Measurements from ENCODE around the gene SLC4A1.
A peak's percentile ranks its signal among the peaks of the same experiment; 100 is the strongest.

The SLC4A1 gene

GRCh38 chr17:44205962-44206824, 61.7 kb downstream of the SLC4A1 start:
- no peak for DNase-seq (ENCODE audit: low read depth in 2 of 2)

GRCh38 chr17:44204441-44204882, 63.5 kb downstream of the SLC4A1 start:
- no peak for DNase-seq (ENCODE audit: low read depth in 2 of 2)

- DNase-seq (ENCODE audit: low read depth in 2 of 2): no peak
Measured at GRCh38 chr17:44203731-44204440, 64.0 kb downstream of the SLC4A1 start.

GRCh38 chr17:44202756-44203155, 65.2 kb downstream of the SLC4A1 start:
- no peak for DNase-seq (ENCODE audit: low read depth in 2 of 2)

DNA sequence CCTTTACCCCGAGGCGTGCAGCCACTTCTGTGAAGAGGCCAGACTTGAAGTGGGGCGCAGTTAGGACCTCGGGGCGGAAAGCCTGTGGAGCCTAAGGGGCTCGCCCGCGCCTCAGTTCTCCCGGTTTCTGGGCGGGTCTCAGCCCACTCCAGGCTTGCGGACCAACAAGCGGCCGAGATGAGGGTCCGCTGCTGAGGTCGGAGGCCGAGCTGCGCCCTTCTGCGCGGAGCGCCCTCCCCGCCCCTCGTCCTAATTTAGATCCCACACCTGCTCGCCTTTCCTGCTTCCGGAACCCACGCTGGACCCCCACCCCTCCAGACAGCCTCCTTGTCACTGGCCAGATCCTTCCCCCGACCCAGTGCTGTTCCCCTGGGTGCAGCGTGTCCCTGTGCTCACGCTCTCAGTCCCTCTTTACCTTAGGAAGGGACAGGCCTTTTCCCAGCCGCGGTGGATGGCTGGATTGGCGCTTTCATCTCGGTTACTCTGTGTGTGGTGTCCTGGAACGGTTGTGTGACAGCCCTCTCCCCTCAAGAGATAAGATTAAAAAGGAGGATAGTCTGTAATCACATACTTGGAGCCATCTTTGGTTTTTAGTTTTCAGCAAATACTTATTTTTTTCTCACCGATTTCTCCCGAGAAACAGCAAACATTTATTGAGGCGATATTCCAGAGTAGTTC, 67.3 kb downstream of the SLC4A1 start:
- no peak for DNase-seq (ENCODE audit: low read depth in 2 of 2)

GRCh38 chr17:44199553-44200477, 68.1 kb downstream of the SLC4A1 start, which contains the start of gene ATXN7L3:
ATXN7L3 (minus strand) TSS chr17:44199884; CDS start chr17:44198070, 1,814 bp downstream.
- DNase-seq (ENCODE audit: low read depth in 2 of 2): peak; percentile 99 to 100

- peak in 1 of 2 donors; percentile 59 for DNase-seq (ENCODE audit: low read depth in 2 of 2)
Measured at GRCh38 chr17:44198721-44199552, 69.0 kb downstream of the SLC4A1 start.

Data from stimulated activated CD4-positive, alpha-beta T cell treated with anti-CD3 and anti-CD28 coated beads, Interleukin-1b, Interleukin-23, amount 100 ng/mL, for 4 hours (primary cell).